AG20443 (cell line): ENCODE data around the gene PLPP4.

Experiments used
- DNase-seq: peaks from one replicate; pipeline ENCODE4 v3.0.0; 2012; ENCODE audit warnings: low spot score, mixed read lengths

Gene PLPP4

DNA sequence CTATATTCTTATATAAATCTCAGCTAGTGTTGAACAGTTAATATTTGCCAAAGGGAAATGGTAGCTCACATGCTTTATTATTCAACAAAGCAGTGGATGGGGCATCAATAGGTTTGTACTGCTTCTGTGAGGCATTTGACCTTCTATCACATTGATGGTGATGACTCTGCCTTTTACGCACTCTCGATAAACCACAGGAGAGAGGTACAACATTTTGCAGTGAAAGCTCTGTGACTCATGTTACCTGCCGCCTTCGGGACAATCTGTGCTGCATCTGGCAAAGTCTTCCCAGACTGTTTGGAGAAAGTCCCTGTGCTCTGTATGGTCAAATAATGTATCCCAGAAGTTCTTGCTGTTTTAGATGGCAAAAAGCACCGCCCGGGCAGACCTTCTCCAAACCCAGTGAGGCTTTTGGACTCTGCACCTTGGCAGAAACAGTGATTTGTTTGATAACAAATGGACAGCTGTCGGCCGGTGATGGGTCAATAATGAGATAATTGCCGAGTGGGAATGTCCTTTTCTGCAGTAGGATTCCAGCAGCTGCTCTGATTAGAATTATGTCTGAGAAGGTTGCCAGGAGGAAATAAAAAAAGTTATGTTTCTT, 61.0 kb downstream of the PLPP4 start:
- DNase-seq: no peak

DNA sequence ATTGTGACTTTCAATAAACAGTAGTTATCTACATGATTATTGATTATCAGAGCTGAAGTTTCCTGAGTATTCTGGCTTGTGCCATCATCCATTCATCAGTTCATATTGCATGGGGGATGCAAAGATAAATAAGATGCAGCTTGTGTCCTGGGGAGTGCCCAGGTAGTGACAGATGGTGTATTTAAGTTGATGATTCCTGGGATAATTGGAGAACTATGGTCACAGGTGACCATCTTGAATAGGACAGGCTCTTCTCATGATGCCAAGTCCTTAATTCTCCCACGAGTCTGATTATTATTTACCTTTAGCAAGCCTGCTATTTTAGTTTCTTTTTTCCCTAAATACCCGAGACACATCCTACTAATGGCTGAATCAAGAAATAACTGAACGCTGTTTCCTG, 64.9 kb downstream of the PLPP4 start:
- DNase-seq: no peak

DNA sequence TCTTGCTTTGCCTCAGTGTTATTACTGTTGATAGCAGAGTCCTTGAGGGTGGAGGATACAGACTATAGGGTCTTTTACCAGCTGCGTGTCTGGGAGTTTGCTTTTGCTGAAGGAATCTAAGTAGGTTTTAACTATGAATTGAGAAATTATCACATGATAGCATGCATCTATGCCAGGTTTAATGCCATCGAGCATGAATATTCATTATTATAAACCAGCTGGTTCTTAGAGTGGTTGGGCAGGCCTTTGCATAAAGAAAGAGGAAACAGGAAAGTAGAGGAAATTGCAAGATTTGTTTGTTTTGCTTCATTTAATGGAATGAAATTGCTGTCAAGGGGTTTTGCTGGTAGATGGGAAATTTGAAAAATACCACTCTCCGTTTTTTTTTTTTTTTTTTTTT, 70.7 kb downstream of the PLPP4 start:
- no peak for DNase-seq

DNA sequence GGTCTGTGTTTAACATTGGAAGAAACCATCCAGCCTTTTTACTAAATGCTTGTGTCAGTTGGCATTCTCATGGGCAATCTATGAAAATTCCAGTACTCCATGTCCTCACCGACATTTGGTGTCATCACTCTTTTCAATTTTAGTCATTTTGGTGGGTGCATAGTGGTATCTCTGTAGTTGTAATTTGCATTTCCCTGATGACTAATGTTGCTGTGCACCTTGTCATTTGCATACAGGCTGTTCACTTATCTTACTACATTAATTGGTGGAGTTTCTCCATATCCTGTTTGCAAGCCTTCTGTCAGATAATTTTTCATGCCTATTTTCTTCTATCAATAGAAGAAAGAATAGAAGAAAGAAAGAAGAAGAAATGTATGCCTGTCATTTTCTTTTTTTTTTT, 73.7 kb downstream of the PLPP4 start:
- DNase-seq: no peak

DNA sequence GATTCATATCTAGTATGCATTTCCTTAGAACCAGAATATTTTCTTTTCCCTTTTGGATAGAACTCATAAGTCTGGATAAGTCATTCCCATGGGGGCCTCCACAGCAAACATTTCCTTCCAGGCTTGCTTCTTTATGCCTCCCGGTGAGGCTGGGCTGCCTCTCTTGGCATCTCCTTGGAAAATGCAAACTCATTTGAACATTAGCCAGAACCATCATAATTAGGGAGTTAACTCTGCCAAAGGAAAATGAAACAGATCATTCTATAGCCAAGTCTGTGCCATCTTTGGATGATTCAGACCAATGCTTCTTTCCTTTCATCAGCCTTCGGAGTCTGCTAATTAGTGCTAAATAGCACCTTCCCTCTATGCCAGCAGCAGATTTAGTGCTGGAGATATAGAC, 81.1 kb downstream of the PLPP4 start:
- DNase-seq: no peak

DNA sequence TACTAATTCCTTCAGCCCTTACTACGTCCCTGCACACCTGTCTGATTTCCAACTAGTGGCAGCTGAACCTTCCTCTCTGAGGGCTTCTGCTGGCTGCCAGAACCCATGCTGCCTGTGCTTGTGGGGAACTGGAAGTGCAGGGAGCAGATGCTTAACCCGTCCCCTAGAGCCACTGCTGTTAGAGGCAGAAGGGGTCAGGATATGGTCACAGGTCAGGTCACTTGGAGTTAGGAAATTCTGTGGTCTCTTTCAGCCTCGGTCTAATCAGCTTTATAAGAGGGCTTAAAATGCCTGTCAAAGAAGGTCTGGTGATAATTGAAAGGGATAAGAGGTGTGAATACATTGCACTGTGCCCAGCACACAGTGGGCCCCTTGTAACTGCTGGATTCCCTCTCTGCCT, 82.0 kb downstream of the PLPP4 start:
- no peak for DNase-seq

DNA sequence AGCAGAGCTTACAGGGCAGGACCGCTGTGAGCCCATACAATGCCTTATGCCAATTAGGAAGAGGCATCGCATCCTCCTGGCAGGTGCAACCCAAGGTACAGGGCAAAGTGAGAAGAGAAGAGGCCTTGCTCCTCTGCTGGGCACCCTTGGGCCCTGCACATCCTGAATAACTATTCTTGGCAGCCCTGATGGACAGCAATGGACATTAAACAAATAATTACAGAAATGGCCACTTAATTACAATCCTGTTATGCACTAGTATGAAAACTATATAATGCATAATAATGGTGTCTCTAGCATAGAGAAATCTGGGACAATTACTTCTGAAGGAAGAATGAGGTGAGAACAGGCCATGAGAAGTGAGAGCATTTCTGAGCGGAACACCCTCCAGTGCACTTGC, 83.5 kb downstream of the PLPP4 start:
- DNase-seq: no peak

DNA sequence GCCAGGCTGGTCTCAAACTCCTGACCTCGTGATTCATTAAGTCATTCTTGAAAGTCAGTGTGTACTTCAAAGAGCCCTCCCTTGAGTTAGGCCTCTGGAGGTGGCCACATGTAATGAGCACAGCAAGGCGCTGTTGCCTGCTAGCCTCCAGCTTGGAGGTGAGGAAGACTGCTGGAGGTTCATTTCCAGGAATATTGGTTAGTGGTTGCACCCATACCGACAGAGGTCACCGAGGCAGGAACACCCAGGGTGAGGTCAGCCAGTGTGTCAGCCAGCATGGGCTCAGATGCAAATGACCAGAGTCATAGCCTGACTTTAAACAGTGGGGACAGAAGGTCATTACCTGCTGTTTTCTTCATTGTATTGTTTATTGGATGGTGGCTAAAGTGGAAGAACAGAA, 85.0 kb downstream of the PLPP4 start:
- no peak for DNase-seq

DNA sequence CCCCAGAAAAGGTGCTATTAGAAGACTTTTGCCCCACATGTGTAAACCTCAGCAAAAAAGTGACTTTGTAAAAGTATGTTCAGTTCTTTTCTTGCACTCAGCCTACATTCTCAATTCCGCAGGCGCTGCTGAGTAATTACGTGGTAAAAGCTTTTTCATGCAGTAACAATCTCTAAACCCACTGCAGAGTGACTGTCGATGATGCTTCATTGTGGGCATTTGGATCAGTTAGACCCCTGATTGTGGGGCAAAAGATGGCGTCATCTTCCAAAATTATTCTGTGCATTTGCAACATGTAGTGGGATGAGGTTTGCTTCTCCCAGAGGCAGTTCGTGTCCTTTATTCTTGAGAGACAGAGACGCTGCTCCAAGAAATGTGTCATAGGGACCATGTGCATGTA, 85.6 kb downstream of the PLPP4 start:
- DNase-seq: no peak

DNA sequence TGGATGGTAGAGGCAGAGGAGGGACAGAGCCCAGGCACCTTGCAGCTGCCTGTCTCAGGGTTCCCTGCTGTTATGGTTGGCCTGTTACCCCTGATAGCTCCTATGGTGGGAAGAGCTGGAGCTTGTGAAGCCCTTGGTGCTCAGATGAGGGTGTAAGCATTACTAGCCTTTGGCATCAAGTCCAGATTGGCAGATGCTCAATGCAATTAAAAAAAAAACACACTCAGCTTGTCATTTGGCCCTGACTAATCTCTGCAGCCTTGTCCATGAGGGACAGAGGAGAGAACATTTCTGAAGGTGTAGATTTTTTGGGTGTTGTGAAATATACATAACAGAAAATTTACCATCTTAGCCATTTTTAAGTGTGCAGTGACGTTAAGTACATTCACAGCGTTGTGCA, 86.3 kb downstream of the PLPP4 start:
- DNase-seq: no peak

DNA sequence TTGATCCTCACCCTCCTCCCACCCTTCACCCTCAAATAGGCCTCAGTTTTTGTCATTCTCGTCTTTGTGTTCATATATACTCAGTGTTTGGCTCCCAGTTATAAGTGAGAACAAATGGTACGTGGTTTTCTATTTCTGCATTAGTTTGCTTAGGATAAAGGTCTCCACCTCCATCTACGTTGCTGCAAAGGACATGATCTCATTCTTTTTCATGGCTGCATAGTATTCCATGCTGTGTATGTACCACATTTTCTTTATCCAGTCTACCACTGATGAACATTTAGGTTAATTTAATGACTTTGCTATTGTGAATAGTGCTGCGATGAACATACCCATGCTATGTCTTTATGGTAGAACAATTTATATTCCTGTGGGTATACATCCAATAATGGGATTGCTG, 91.2 kb downstream of the PLPP4 start:
- no peak for DNase-seq

DNA sequence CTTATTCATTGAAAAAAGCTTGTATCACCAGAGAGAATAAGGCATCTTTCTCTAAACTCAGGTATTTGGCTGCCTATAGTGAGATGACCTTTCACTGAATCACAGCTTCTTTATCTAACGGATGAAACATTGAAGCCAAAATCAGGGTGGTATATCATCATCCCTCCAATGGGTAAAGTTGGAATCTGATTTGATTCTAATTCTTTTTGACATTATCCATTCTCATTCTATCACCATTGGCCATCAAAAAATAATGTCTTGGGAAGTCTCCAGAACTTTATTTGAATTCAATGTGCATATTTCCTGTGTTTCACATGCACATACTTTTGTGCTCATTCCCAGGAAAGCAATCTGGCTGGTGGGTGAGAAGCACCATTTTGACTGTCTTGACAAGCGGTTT, 95.2 kb downstream of the PLPP4 start:
- no peak for DNase-seq

DNA sequence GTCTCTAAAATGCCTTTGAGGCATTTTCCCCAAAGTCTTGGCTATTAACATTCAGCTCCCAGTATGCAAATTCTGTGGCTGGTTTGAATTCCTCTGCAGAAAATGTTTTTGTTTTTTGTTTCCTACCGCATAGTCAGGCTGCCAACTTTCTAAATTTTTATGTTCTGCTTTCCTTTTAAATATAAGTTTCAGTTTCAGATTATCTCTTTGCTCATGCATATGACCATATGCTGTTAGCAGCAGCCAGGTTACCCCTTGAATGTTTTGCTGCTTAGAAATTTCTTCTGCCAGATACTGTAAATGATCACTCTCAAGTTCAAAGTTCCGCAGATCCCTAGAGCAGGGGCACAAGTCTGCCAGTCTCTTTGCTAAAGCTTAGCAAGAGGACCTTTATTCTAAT, 96.9 kb downstream of the PLPP4 start:
- no peak for DNase-seq

DNA sequence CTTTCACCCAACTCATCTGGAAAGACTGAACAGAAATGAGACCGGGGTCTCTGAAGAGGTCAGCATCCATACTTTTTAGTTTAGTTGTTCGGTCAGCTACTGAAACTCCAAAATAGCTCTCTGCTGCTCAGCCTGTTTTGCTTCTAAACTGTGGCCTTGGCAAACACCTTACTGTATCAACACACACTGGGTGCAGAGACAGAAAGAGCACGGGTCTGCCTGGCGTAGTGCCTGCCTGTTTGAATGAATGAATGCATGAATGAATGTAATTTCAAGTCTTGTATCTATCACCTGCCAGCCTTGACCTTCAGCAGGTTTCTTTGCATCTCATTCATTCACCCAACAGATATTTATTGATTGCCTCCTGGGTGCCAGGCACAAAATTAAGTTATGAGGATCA, 98.4 kb downstream of the PLPP4 start:
- DNase-seq: no peak

DNA sequence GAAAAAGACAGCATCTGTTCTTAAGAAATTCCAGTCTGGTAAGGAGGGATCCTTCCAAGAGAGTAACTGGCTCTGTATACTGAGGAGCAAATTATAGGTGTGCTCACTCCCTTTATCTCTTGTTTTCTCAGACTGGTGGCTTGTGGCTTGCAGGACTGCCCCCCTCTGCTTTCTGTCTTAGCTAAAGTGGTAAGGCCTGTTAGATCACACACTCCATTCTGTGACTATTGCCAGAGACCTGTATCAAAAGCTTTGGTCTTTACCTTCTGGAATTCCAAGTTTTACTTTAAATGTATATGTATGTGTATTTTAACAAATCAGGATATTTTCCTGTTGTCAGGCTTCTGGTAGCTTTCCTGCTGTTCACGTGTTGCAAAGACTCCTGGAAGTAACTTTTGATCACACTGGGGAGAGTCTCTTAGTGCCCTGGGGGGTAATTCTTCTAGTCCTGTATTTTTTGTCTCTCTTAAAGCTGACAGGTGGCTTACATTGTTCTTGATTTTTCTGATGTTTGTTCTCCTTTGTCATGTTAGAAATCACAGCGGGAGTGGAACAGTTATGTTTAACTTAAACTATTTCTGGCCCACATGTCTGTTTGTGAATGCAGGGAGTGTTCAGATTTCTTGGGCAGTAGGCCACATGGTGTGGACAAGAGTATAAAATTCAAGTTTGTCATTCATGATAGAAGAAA, 99.0 kb downstream of the PLPP4 start:
- DNase-seq: no peak

DNA sequence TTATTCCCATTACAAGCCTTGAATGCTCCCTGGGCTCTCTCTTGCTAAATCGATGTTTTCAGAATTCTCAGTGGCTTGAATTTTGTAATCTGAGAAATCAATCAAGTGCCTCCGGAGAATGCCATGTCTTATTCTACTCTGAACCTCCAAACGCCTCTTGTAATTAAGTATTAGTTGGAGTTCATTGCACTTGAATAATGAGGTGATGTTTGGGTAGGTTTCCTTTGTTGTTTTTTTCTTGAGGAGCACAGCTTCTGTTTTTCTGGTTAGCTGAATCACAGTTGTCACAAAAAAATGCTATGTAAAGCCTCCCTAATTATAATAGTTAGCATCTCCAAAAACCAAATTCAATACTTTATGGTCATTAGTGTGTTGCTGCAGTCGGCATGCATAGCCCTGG, 100.3 kb downstream of the PLPP4 start:
- DNase-seq: no peak

DNA sequence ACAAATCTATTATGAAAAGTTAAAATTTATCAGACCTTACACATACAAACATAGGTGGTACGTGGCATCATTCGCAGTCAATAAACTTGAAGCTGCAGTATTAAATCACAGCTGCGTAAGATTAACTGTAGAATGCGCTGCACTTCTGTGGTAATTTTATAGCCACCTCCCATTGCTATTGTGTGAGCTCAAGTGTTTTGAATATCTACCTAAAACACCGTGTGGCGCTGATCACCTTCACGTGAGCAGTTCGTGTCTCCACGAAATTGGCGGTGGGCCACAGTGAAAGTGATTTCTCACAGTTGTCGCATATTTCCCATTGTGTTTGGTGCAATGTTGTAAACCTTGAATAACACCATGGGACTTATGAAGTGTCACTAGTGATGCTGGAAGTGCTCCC, 102.8 kb downstream of the PLPP4 start:
- DNase-seq: no peak

DNA sequence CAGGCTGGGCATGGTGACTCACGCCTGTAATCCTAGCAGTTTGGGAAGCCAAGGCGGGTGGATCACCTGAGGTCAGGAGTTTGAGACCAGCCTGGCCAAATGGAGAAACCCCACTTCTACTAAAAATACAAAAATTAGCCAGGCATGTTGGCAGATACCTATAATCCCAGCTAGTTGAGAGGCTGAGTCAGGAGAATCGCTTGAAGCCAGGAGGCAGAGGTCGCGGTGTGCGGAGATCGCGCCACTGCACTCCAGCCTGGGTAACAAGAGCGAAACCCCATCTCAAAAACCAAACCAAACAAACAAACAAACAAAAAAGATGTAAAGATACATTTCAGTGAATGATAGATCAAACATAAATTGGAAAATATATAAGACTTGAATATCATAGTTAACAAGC, 105.9 kb downstream of the PLPP4 start:
- no peak for DNase-seq

DNA sequence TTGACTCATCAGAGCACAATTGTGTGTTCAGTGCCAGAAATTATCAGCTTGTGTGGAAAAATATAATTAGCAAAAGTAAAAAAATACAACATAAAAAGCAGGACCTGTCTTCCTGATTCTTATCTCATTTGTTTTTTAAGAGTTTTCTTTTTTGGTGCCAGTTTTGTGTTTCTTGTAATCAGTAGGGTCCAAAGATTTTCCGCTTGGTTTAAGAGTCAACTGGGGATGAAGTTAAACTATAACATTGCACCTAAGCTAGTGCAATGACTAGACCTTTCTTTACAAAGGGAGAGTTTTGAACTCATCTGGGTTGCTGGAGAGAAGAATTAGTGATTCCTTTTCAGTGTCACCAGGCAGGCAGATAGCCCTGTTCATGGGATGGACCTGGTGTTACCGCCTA, 113.4 kb downstream of the PLPP4 start:
- no peak for DNase-seq

DNA sequence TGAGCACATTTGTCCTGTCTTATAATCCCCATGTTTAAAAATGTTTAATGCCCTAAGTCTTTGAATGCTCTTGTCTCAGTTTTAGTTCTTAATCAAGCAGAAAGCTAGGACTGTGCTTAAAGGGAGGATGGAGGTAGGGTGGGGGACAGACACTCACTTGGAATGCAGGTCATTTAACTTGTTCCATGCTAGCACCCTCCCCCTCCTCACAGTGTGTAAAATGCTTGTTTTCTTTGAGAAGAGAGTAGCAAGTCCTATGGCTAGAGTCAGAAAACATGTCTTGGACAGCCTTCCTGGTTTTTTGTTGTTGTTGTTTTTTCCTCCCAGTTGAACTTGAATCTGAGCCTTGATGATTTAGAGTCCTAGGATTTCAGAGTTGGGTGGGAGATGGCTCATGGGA, 114.2 kb downstream of the PLPP4 start:
- DNase-seq: no peak

DNA sequence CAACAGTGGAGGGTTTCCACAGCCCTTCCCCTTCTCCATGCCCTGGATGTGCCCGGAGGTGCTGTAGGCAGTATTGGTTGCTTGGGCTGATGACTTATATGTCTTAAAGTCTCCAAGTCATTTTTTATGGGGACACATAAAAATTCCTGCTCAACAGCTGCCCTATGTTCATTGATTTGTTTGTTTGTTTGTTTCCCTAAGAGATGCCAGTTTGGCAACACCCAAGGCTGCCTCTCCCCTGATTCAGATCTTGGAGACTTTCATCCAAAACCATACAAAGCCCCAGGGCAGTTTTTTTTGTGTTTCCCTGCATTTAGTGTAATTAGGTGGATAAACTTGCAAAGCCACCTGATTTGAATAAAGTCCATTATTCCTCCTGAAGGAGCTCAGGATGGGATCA, 115.3 kb downstream of the PLPP4 start:
- no peak for DNase-seq

DNA sequence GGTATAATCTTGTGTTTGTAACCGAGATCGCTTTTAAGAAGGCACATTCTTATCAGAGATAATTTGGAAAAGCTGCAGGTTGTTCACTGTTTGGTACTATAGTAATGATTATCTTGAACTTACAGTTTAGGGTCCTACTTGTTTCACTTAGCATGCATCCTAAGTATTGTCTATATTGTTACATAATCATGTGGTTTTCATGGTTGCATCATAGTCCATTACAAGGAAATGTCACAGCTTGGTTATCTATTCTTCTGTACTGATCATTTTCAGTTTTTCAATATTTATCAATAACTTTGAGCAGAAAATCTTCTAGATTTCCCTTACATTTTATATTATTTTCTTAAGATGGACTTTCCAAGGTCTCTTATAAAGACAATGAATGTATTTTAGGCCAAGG, 116.3 kb downstream of the PLPP4 start:
- DNase-seq: no peak

DNA sequence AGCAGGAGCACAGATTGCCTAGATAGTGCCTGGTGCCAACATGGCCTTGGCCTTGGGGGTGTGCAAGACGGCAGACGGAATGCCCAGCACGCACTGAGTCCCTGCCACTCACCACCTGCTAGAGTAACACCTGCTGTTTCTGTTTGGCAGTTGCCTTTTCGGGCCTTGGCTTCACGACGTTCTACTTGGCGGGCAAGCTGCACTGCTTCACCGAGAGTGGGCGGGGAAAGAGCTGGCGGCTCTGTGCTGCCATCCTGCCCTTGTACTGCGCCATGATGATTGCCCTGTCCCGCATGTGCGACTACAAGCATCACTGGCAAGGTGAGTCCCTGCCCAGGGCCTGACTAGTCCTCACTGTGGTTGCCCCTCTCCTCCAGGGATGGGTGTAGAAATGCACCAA, 118.0 kb downstream of the PLPP4 start:
- no peak for DNase-seq

DNA sequence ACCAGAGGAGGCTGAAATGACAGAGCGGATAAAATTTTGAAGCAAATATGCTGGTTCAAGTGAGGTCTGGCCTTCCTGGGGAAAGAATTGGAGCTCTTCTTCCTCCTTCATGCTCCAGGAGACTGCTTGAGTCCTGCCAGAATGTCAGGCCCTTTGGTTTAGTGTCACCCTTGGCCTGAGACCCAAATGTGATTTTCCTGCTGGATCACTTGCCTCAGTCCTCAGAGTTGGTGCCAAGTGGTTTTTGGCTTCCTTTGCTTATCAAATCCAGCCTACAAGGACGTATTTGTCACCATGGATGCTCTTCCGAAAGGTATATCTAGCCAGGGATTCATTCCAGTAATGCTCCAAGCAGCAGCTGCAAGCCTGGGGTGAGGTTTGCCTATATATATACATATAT, 118.4 kb downstream of the PLPP4 start:
- DNase-seq: no peak
